Erythroblast (primary cell): ENCODE results near the gene CERS6.

Experiments
- GATA1 ChIP-seq: IDR thresholded peaks from 2 replicates; pipeline ENCODE4 v1.6.1; 2011; ENCODE audit warnings: low read depth, mild to moderate bottlenecking, control low read depth, low read length, moderate library complexity
- POLR2A ChIP-seq: IDR thresholded peaks from 2 replicates; pipeline ENCODE4 v1.6.1; 2011; ENCODE audit warnings: mild to moderate bottlenecking, low read length

- TF ChIP-seq POLR2A (no peak), GATA1 (no peak)
These were observed 2.1 kb downstream of the CERS6 start for GRCh38 chr2:168458139-168458538.
